H1 (cell line): ENCODE results near the gene GPR25.

Source experiments
- CTCF ChIP-seq, 3 experiments: IDR thresholded peaks; 1 replicate in 2 of 3; 2 replicates in 1 of 3; pipeline versions ENCODE4 v1.5.1 to v1.6.1; 2011; ENCODE audit warnings: low read length in 3 of 3, mild to moderate bottlenecking in 3 of 3, inconsistent platforms in 2 of 3, low read depth in 1 of 3, moderate library complexity in 1 of 3; ENCODE audit not compliant: insufficient read depth in 1 of 3; ENCODE audit errors: control extremely low read depth in 1 of 3
- POLR2A ChIP-seq, 2 experiments: IDR thresholded peaks; 1 replicate in 1 of 2; 2 replicates in 1 of 2; pipeline ENCODE4 v1.6.1; 2011; ENCODE audit warnings: low read depth in 2 of 2, low read length in 2 of 2, mild to moderate bottlenecking in 2 of 2; ENCODE audit errors: control extremely low read depth in 1 of 2
- TF ChIP-seq, protein P1 (sequence below): fragments of 300-600 bp; sonication (generic); IDR thresholded peaks from 2 replicates; pipeline ENCODE4 v1.7.1; 2012; ENCODE audit warnings: low read length, moderate library complexity, mild to moderate bottlenecking, inconsistent platforms; ENCODE audit not compliant: insufficient replicate concordance
- TF ChIP-seq, protein P2 (sequence below): IDR thresholded peaks from 2 replicates; pipeline ENCODE4 v1.6.1; 2011; ENCODE audit warnings: low read length, improper control_type of control experiment

DNA sequence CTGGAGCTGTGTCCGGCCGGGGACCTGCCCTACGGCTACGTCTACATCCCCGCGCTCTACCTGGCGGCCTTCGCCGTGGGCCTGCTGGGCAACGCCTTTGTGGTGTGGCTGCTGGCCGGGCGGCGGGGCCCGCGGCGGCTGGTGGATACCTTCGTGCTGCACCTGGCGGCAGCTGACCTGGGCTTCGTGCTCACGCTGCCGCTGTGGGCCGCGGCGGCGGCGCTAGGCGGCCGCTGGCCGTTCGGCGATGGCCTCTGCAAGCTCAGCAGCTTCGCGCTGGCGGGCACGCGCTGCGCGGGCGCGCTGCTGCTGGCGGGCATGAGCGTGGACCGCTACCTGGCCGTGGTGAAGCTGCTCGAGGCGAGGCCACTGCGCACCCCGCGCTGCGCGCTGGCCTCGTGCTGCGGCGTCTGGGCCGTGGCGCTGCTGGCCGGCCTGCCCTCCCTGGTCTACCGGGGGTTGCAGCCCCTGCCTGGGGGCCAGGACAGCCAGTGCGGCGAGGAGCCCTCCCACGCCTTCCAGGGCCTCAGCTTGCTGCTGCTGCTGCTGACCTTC lies 412 bp downstream of the GPR25 start:
- TF ChIP-seq CTCF (IDR thresholded peaks at IDR 0.05; ENCODE audit: control extremely low read depth in 1 of 3, insufficient read depth in 1 of 3, low read depth in 1 of 3, low read length in 3 of 3) (no peak), POLR2A (IDR thresholded peaks at IDR 0.05; ENCODE audit: control extremely low read depth in 1 of 2, low read depth in 2 of 2, low read length in 2 of 2) (no peak)
- TF ChIP-seq, protein P1, sequence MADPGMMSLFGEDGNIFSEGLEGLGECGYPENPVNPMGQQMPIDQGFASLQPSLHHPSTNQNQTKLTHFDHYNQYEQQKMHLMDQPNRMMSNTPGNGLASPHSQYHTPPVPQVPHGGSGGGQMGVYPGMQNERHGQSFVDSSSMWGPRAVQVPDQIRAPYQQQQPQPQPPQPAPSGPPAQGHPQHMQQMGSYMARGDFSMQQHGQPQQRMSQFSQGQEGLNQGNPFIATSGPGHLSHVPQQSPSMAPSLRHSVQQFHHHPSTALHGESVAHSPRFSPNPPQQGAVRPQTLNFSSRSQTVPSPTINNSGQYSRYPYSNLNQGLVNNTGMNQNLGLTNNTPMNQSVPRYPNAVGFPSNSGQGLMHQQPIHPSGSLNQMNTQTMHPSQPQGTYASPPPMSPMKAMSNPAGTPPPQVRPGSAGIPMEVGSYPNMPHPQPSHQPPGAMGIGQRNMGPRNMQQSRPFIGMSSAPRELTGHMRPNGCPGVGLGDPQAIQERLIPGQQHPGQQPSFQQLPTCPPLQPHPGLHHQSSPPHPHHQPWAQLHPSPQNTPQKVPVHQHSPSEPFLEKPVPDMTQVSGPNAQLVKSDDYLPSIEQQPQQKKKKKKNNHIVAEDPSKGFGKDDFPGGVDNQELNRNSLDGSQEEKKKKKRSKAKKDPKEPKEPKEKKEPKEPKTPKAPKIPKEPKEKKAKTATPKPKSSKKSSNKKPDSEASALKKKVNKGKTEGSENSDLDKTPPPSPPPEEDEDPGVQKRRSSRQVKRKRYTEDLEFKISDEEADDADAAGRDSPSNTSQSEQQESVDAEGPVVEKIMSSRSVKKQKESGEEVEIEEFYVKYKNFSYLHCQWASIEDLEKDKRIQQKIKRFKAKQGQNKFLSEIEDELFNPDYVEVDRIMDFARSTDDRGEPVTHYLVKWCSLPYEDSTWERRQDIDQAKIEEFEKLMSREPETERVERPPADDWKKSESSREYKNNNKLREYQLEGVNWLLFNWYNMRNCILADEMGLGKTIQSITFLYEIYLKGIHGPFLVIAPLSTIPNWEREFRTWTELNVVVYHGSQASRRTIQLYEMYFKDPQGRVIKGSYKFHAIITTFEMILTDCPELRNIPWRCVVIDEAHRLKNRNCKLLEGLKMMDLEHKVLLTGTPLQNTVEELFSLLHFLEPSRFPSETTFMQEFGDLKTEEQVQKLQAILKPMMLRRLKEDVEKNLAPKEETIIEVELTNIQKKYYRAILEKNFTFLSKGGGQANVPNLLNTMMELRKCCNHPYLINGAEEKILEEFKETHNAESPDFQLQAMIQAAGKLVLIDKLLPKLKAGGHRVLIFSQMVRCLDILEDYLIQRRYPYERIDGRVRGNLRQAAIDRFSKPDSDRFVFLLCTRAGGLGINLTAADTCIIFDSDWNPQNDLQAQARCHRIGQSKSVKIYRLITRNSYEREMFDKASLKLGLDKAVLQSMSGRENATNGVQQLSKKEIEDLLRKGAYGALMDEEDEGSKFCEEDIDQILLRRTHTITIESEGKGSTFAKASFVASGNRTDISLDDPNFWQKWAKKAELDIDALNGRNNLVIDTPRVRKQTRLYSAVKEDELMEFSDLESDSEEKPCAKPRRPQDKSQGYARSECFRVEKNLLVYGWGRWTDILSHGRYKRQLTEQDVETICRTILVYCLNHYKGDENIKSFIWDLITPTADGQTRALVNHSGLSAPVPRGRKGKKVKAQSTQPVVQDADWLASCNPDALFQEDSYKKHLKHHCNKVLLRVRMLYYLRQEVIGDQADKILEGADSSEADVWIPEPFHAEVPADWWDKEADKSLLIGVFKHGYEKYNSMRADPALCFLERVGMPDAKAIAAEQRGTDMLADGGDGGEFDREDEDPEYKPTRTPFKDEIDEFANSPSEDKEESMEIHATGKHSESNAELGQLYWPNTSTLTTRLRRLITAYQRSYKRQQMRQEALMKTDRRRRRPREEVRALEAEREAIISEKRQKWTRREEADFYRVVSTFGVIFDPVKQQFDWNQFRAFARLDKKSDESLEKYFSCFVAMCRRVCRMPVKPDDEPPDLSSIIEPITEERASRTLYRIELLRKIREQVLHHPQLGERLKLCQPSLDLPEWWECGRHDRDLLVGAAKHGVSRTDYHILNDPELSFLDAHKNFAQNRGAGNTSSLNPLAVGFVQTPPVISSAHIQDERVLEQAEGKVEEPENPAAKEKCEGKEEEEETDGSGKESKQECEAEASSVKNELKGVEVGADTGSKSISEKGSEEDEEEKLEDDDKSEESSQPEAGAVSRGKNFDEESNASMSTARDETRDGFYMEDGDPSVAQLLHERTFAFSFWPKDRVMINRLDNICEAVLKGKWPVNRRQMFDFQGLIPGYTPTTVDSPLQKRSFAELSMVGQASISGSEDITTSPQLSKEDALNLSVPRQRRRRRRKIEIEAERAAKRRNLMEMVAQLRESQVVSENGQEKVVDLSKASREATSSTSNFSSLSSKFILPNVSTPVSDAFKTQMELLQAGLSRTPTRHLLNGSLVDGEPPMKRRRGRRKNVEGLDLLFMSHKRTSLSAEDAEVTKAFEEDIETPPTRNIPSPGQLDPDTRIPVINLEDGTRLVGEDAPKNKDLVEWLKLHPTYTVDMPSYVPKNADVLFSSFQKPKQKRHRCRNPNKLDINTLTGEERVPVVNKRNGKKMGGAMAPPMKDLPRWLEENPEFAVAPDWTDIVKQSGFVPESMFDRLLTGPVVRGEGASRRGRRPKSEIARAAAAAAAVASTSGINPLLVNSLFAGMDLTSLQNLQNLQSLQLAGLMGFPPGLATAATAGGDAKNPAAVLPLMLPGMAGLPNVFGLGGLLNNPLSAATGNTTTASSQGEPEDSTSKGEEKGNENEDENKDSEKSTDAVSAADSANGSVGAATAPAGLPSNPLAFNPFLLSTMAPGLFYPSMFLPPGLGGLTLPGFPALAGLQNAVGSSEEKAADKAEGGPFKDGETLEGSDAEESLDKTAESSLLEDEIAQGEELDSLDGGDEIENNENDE = no peak
- TF ChIP-seq, protein P2, sequence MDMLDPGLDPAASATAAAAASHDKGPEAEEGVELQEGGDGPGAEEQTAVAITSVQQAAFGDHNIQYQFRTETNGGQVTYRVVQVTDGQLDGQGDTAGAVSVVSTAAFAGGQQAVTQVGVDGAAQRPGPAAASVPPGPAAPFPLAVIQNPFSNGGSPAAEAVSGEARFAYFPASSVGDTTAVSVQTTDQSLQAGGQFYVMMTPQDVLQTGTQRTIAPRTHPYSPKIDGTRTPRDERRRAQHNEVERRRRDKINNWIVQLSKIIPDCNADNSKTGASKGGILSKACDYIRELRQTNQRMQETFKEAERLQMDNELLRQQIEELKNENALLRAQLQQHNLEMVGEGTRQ = no peak
